Prostate gland (tissue), 2 donors: ENCODE results near the gene POTEF.
"Not testable (repeated sequence)": the region's sequence is repeated elsewhere in the genome, so short reads cannot be mapped to it uniquely, and the experiment has no call there.

Experiments used
- CTCF ChIP-seq, 4 experiments: fragments of 200-600 bp in 2 of 4; fragments of 450-650 bp in 2 of 4; sonication (generic) in 2 of 4; IDR thresholded peaks; 1 replicate in 3 of 4; 2 replicates in 1 of 4; pipeline ENCODE4 v1.5.1; 2016 to 2019; ENCODE audit warnings: antibody characterized with exemption in 4 of 4, mild to moderate bottlenecking in 2 of 4, moderate library complexity in 2 of 4
- POLR2A ChIP-seq: fragments of 450-650 bp; IDR thresholded peaks from one replicate; pipeline ENCODE4 v1.6.1; 2016; ENCODE audit warnings: antibody characterized with exemption, mild to moderate bottlenecking

DNA sequence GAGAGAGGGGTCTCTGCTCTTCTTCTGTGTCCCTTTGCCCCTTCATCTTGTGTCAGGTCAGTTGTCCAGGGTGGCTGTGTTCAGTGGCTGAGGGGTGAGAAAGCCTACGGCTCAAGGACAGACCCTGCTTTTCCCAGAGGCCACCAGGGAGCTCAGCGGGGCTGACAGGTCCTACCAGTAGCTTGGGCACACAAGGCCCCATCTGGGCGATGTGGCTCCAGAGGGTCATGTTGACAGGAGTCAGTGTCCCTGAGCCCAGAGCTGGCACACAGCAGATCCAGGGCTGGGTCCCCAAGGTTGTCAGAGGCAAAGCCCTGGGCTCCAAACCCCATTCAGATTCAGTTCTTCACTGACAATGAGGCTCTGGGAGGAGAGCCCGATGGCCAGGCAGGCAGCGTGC is 8.1 kb upstream of the POTEF start:
- not testable (repeated sequence) for TF ChIP-seq POLR2A; CTCF (IDR thresholded peaks at IDR 0.05)
